Immature natural killer cell (primary cell): ENCODE results near the gene CRYGS. TPM values are rescaled to one million over a fixed set of nuclear protein-coding genes. Genes with fewer than 3 reads are reported as not detected.

Experiments used
- polyA plus RNA-seq, 3 donors: library from polyadenylated mRNA; unstranded; fragments of 300-500 nt; fragmentation: Illumina TruSeq; gene quantifications; one replicate each; pipeline ENCODE4 v1.2.3, GENCODE V29; 2021

The CRYGS gene
- polyA plus RNA-seq, 3 donors from 2014 or later = 0.37 TPM; not detected in 2

Other genes starting within 250 kb of the CRYGS start
- gene DGKG, start 182.1 kb downstream of the CRYGS start, polyA plus RNA-seq = under 1 TPM in 2 of 3 donors, not detected in 1; 0.07 to 0.86 TPM
- 10 to 100 TPM; 18.8 to 32.4 (median 21.6) TPM for gene TBCCD1, start 23.0 kb upstream of the CRYGS start, polyA plus RNA-seq
- gene DNAJB11, start 26.3 kb upstream of the CRYGS start, polyA plus RNA-seq = 10 to 100 TPM; 61.3 to 89.6 (median 81.0) TPM
- gene AHSG, start 68.7 kb upstream of the CRYGS start, polyA plus RNA-seq = not detected
- not detected for gene FETUB, start 96.0 kb upstream of the CRYGS start, polyA plus RNA-seq
- not detected for gene HRG, start 121.6 kb upstream of the CRYGS start, polyA plus RNA-seq
- gene KNG1, start 173.0 kb upstream of the CRYGS start, polyA plus RNA-seq = not detected
- 100 to 1,000 TPM; 132 to 151 (median 140) TPM for gene EIF4A2, start 239.2 kb upstream of the CRYGS start, polyA plus RNA-seq